GM18951 (cell line): ENCODE measurements around the gene TGFB2.

Source experiments
- POLR2A ChIP-seq: IDR thresholded peaks from 4 replicates; pipeline ENCODE4 v1.6.1; 2011; ENCODE audit warnings: mild to moderate bottlenecking; ENCODE audit not compliant: insufficient read length, insufficient read depth; ENCODE audit errors: extremely low read depth
- in situ Hi-C: fragments of 300-500 bp; cut with MboI; formaldehyde crosslinking; loops from one replicate; pipeline ENCODE4 v1.12.0; 2022; ENCODE audit warnings: low sequenced_read_pairs, mixed read lengths, inconsistent platforms; ENCODE audit not compliant: unreplicated experiment

The TGFB2 gene

DNA sequence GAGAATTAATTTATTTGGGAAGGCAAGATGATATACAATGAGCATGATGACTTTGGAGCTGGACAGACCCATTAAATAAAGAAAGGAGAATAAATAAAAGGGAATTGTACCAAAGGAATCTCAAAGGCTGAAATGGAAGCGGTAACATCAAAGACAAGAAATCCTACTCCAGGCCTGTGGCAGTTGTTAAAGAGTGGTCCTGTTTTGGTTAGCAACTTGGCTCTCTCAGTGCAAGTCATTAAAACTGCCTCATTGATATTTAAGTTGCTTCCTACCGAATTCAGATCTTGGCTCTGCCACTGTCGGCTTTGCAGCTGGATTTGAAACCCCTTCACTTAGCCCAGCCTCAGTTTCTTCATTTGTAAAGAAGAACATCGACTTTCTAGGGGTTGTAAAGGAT, 10.1 kb downstream of the TGFB2 start:
- in situ Hi-C loops = no loop called here
- TF ChIP-seq POLR2A = no peak

DNA sequence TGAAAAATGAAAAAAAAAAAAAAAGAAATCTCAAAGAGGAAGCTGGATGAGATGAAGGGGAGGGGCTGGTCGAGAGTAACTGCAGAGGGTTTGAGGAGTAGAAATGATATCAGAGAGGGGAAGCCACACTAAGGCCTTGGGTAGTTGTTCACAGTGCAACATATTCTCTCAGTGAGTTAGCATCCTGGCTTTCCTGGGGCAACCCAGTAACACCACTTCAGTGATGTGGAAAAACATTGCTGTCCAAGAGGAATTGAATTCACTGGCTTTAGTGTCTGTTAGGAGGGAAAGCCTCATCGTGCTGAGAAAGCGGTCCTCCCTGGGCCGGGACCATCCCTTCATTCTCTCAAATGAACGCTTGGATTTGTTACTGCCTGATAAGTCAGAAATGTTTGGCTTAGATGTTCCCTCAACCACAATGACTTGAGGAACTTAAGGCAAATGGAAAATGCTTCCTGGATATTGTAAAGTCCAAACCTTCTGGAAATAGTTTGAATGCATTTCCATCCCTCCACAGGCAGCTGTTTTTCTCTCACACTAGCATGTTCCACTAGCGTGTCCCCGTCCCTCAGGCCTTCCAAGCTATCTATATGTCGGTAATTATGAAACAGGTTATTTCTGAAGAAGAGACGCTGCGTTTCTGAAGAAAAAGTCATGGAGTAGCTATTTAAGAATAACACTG, 12.2 kb downstream of the TGFB2 start:
- no peak for TF ChIP-seq POLR2A
- in situ Hi-C loops = no loop called here

DNA sequence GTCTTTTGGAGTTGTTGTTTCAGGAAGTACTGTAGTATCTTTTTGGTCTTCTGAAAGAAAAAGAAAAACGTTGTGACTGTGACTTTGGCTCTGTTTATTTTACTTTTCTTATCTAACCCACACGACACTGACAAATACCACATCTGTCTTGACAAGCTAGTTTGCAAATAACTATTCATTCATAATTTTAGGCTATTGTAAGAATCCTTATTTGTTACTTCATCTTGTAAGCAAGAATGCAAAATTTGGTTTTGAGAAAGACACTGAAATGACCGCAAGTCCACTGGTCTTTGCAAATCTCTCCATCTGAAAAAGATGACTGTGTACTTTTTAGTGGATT, 12.7 kb downstream of the TGFB2 start:
- in situ Hi-C loops = no loop called here
- TF ChIP-seq POLR2A = no peak

DNA sequence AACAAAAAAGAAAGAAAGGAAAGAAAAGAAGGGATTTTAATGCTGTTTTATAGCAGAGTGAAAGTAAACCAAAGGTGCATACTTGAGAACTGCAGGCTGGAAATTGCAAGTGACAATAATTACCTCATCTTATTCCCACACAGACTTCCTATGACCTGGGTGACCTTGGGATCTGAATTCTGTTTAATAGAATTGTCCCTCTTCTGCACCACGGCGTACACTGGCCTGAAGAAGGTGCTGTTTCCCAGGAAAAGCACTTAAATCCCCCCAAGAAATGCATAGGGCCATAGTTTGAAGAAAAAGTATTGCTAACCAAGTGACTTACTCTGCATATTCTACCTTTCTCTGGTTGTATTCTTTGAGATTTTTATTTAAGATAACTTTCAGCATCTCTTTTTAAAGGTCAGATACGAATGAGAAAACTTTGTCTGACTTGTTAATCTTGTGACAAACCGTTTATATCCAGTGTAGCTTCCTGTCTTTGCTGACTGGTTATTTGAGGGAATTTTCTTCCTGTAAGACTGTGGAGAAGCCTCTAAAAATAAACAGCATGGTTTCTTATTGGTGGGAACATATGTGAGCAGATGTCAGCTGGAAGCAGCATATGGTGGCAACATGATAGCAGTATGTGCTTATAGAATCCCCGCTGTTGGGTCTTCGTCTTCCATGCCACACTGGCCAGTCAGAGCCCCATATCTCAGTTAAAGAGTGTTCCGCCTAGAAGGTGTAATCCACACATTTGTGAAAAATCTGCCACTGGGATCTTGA, 16.3 kb downstream of the TGFB2 start:
- no peak for TF ChIP-seq POLR2A
- in situ Hi-C loops = no loop called here

DNA sequence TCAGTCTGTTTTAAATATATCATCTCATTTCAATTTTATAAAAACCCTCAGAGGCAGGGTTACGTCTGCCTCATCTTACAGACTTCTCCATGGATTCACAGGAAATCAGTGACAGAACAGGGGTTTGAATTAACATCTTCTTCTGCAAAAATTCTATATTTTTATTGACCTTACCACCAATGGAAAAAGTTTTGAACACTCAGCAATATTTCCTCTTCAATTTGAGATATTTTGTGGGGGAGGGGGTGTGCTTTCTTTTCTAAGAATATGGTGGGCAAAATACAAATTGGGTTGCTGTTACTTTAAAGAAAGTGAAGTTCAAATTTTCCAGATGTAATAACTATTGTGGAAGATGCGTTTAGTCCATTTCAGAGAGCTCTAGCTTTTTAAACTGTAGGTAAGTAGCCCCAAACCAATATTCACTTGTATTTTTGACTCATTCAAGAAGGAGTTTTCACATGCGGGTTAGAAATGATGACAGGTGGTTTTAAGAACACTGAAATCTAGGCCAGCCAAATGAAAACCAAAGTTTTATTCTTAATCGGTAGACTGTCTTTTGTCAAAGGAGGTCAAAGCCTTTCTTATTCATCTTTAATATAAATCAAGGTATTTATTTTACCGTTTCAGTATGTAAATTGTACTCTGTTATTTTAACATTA, 17.4 kb downstream of the TGFB2 start:
- in situ Hi-C loops = no loop called here

DNA sequence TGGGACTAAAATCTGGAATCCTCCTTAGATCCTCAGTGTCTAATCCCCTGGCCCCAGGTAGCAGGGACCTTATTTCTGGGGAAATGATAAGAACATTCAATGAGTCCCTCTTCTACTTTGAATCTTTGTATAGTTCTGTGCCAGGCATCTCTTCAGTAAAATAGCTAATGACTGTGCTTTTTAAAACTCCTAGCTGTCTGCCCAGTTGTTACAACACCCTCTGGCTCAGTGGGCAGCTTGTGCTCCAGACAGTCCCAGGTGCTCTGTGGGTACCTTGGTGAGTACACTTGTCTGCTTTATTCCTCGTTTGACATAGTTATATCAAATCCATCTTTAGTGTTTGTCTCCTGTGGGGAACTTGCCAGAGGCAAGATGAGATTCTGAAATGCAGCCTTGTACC, 18.0 kb downstream of the TGFB2 start:
- TF ChIP-seq POLR2A = no peak
- in situ Hi-C loops = no loop called here

More for the DNA sequence above, 17.4 kb downstream of the TGFB2 start:
- no peak for TF ChIP-seq POLR2A

DNA sequence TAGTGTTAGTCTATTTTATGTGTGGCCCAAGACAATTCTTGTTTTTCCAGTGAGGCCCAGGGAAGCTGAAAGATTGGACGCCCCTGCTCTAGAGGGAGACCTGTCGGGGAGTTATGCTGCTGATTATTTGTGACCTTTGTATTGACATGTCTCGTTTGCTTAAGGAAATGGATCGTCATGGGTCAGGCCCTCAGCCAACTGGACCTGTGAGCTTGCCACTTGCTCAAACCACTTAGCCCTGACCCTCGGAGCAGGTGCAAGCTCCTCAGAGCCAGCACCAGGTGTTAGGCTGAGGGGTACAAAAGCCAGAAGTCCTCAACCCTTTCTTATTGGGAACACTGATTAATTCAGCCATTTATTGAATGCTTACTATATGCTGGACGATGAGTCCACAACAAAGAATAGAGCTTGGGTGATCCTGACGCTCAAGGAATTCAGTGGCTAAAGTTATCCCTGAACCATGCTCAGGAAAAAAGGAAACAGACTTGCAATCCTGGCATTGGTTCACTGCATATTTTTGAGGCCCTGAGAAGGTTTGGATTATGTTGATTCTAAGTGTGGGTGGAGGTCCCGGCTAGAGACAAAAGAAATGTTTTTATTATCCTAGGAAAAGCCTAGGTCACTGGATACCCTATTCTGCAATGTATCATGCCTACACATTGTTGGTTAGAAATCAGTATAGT, 19.0 kb downstream of the TGFB2 start:
- no peak for TF ChIP-seq POLR2A
- in situ Hi-C loops = no loop called here

DNA sequence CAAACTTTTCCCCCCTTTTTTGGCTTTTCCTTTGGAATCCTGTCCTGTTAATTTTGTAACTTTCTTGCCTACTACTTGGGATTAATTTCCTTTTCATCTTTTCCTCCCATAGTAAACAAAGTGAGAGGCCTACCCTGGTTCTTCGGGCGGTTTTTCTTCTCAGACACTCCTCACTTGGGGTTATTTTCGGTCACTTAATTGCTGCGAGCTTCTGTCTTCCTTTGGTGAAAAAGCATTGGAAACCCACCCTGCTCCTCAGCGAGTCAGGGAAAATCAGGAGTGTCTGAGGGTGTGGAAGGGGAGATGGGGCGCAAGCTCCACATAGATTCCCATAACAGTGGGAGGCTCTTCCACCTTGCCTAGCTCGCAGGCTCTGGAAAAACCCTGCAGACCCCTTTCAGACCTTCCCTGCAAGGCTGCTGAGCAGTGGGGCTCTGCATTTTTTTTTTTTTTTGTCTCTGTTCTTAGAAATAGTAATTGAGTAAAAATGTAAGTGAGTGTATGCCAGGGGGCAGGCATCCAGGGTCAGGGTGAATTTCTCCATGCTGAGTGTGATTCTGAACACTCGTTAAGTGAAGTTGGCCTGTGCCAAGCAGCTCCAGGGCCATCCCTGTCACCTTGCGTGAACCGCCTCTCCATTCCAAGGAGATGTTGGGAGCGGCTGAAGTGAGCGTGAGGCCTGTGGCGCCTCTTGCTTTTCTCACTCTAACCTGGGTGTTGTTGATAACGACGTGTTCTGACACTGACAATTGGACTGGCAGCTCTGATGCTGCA, 20.3 kb downstream of the TGFB2 start:
- in situ Hi-C loops = no loop called here
- no peak for TF ChIP-seq POLR2A

DNA sequence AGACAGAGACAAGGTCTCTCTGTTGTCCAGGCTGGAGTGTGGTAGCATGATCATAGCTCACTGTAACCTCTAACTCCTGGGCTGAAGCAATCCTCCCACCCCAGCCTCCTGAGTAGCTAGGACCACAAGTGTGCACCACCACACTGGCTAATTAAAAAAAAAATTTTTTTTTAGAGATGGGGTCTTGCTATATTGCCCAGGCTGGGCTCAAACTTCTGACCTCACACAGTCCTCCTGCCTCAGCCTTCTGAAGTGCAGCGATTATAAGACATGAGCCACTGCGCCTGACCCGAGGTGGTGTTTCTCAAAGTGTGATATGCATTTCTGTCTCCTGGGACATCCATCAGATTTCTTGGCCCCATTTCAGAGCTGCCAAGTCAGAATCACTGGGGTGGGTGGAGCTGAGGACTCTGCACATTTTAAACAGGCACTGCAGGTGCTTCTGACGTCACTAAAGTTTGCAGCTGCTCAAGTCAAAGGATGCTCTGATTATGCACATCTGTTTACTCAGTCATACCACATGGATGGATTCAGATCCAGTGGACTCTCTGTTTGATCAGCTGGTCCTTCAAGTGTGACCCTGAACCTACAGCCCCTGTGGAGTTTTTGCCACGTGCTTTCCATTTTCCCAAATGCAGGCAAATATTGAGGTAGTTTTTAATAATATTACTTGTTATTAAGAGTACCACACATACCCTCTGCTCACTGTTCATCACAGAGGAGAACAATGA, 21.4 kb downstream of the TGFB2 start:
- no peak for TF ChIP-seq POLR2A
- in situ Hi-C loops = no loop called here

DNA sequence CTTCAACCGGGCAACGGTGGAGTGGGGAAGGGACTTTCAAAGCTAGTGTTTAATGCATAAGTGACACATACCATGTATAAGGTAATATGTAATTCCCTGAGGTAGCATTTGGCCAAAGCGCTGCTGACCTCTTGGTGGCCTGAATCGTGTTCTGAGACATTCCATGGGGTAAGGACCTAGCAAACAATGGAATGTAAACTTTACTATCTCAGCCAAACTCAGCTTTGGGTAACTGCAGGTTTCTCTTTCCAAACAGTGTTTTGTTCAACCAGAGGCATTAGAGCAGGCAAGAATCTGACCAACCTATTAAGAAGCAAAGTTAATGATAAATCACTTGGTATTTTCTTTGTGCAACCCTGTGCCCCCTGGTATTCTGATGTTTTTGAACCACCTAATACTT, 22.0 kb downstream of the TGFB2 start:
- TF ChIP-seq POLR2A = no peak
- in situ Hi-C loops = no loop called here

DNA sequence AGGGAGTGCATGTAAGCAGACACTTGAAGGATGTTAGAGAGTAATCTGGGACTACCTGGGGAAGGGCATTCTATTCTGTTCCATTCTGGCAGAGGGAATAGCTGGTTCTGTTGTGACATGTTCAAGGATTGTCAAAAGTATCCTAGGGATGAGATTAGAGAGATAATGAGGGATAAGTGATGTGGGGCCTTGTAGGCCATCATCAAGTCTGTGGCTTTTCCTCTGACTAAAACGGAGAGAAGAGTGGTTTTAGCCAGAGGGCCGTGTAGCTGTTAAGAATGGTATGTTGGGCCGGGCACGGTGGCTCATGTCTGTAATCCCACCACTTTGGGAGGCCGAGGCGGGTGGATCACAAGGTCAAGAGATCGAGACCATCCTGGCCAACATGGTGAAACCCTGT, 23.6 kb downstream of the TGFB2 start:
- TF ChIP-seq POLR2A = no peak
- in situ Hi-C loops = no loop called here
